ENCODE measurements around the gene GP9.

- TF ChIP-seq POLR2A (IDR thresholded peaks at IDR 0.05; ENCODE audit: low read depth) (no peak), CTCF (IDR thresholded peaks at IDR 0.05) (no peak), EP300 (IDR thresholded peaks at IDR 0.05) (no peak), POLR2AphosphoS5 (IDR thresholded peaks at IDR 0.05) (no peak)
Observed at GRCh38 chr3:129104498-129105079, 44.0 kb downstream of the GP9 start.
